SU-DHL-6 (cell line): Measurements from ENCODE around the gene TAX1BP1.

Source experiments
- H2AFZ ChIP-seq: fragments of 200-600 bp; sonication (generic); 2 replicates; pipeline ENCODE4 v1.6.1; 2014; ENCODE audit warnings: low read depth, mild to moderate bottlenecking, moderate library complexity, mixed read lengths, antibody characterized with exemption, low read length; ENCODE audit not compliant: severe bottlenecking
- H3F3A ChIP-seq: fragments of 200-600 bp; shearing (Covaris generic); 2 replicates; pipeline ENCODE4 v1.6.0; 2016; ENCODE audit warnings: antibody characterized with exemption, mild to moderate bottlenecking; ENCODE audit not compliant: insufficient read depth
- H3K27ac ChIP-seq: fragments of 200-600 bp; sonication (generic); 2 replicates; pipeline ENCODE4 v1.5.1; 2016; ENCODE audit warnings: low read depth, mild to moderate bottlenecking, low read length, moderate library complexity, mixed read lengths
- H3K27me3 ChIP-seq: fragments of 200-600 bp; sonication (generic), shearing (Covaris generic); 2 replicates; pipeline ENCODE4 v1.6.0; 2014; ENCODE audit warnings: mild to moderate bottlenecking, low read length
- H3K36me3 ChIP-seq: fragments of 200-600 bp; sonication (generic); 2 replicates; pipeline ENCODE4 v1.6.1; 2014; ENCODE audit warnings: mild to moderate bottlenecking, low read length, mixed read lengths
- H3K4me2 ChIP-seq: fragments of 300-600, 200-600 bp; shearing (Covaris generic), sonication (generic); 2 replicates; pipeline ENCODE4 v1.6.0; 2014; ENCODE audit warnings: low read length, low read depth, mild to moderate bottlenecking; ENCODE audit not compliant: poor library complexity, severe bottlenecking
- H3K4me3 ChIP-seq: fragments of 200-600 bp; sonication (generic); 2 replicates; pipeline ENCODE4 v1.5.1; 2014; ENCODE audit warnings: antibody characterized with exemption, low read length, mild to moderate bottlenecking, mixed read lengths; ENCODE audit not compliant: insufficient read depth, poor library complexity, severe bottlenecking
- H3K79me2 ChIP-seq: fragments of 200-600 bp; sonication (generic); 2 replicates; pipeline ENCODE4 v1.6.1; 2014; ENCODE audit warnings: mild to moderate bottlenecking, low read length, moderate library complexity; ENCODE audit not compliant: insufficient read depth
- H3K9ac ChIP-seq: fragments of 200-600 bp; sonication (generic); 2 replicates; pipeline ENCODE4 v1.7.0; 2014; ENCODE audit warnings: mild to moderate bottlenecking, low read length
- H3K9me2 ChIP-seq: fragments of 200-600 bp; sonication (generic); replicated peaks from 2 replicates; pipeline ENCODE4 v1.6.1; 2014; ENCODE audit warnings: low read length; ENCODE audit not compliant: insufficient read depth
- H3K9me3 ChIP-seq: fragments of 200-600 bp; sonication (generic); 2 replicates; pipeline ENCODE4 v1.6.1; 2014; ENCODE audit warnings: low read length, mixed read lengths; ENCODE audit not compliant: insufficient read depth
- H4K20me1 ChIP-seq: fragments of 200-600 bp; sonication (generic); 2 replicates; pipeline ENCODE4 v1.6.1; 2014; ENCODE audit warnings: low read depth, mild to moderate bottlenecking, antibody characterized with exemption, low read length, moderate library complexity, mixed read lengths
- CTCF ChIP-seq: fragments of 200-600 bp; sonication (generic); IDR thresholded peaks from one replicate; pipeline ENCODE4 v1.5.1; 2017; ENCODE audit warnings: antibody characterized with exemption, mild to moderate bottlenecking, low read length, moderate library complexity; ENCODE audit not compliant: insufficient read depth, poor library complexity, severe bottlenecking
- EZH2phosphoT487 ChIP-seq: fragments of 200-600 bp; sonication (generic), shearing (Covaris generic); conservative IDR thresholded peaks from 2 replicates; pipeline ENCODE4 v1.6.1; 2018; ENCODE audit warnings: mild to moderate bottlenecking, antibody characterized with exemption, low read length, moderate library complexity, mixed read lengths

TAX1BP1 gene

GRCh38 chr7:27872356-27873275, 132.7 kb downstream of the TAX1BP1 start:
- no peaks in the 10 kb centered on the region for H3K9me3 ChIP-seq
- H3K79me2 ChIP-seq, result no peaks in the 10 kb centered on the region
- no peak overlapping the region for H2AFZ ChIP-seq
- no peaks in the 10 kb centered on the region for H4K20me1 ChIP-seq
- no peaks in the 10 kb centered on the region for H3K36me3 ChIP-seq
- H3F3A ChIP-seq, result no peaks in the 10 kb centered on the region
- TF ChIP-seq CTCF, result no peak
- TF ChIP-seq EZH2phosphoT487, result no peak
- H3K4me2 ChIP-seq, result no peak overlapping the region
- no peak overlapping the region for H3K9ac ChIP-seq
- H3K27ac ChIP-seq, result no peak overlapping the region
- H3K9me2 ChIP-seq, result no peaks in the 10 kb centered on the region
- H3K4me3 ChIP-seq, result no peak overlapping the region
- no peaks in the 10 kb centered on the region for H3K27me3 ChIP-seq

GRCh38 chr7:27873981-27874957, 134.3 kb downstream of the TAX1BP1 start:
- no peak overlapping the region for H2AFZ ChIP-seq
- H3K4me3 ChIP-seq, result no peak overlapping the region
- no peaks in the 10 kb centered on the region for H3K9me2 ChIP-seq
- no peaks in the 10 kb centered on the region for H3K79me2 ChIP-seq
- no peaks in the 10 kb centered on the region for H3F3A ChIP-seq
- no peak for TF ChIP-seq CTCF
- no peak for TF ChIP-seq EZH2phosphoT487
- H4K20me1 ChIP-seq, result no peaks in the 10 kb centered on the region
- no peaks in the 10 kb centered on the region for H3K36me3 ChIP-seq
- no peaks in the 10 kb centered on the region for H3K9me3 ChIP-seq
- H3K27me3 ChIP-seq, result no peaks in the 10 kb centered on the region
- H3K9ac ChIP-seq, result no peak overlapping the region
- H3K27ac ChIP-seq, result no peak overlapping the region
- no peak overlapping the region for H3K4me2 ChIP-seq

- H3K9me3 ChIP-seq, result no peaks in the 10 kb centered on the region
- H3K27ac ChIP-seq, result no peak overlapping the region
- H3K4me2 ChIP-seq, result no peak overlapping the region
- H3K36me3 ChIP-seq, result no peaks in the 10 kb centered on the region
- no peak overlapping the region for H2AFZ ChIP-seq
- H3K27me3 ChIP-seq, result no peaks in the 10 kb centered on the region
- TF ChIP-seq EZH2phosphoT487 (no peak), CTCF (no peak)
- H4K20me1 ChIP-seq, result no peaks in the 10 kb centered on the region
- H3K4me3 ChIP-seq, result no peak overlapping the region
- no peak overlapping the region for H3K9ac ChIP-seq
- H3F3A ChIP-seq, result no peaks in the 10 kb centered on the region
- H3K9me2 ChIP-seq, result no peaks in the 10 kb centered on the region
- no peaks in the 10 kb centered on the region for H3K79me2 ChIP-seq
Measured at GRCh38 chr7:27875061-27875460, 135.1 kb downstream of the TAX1BP1 start.
